Heart left ventricle (tissue), 16 donors: Measurements from ENCODE around the gene BACH2. TPM values are rescaled to one million over a fixed set of nuclear protein-coding genes. Genes with fewer than 3 reads are reported as not detected.

Experiments
- ATAC-seq, 4 donors: fragments of 200-7000 bp; cut with Tn5 transposase; one replicate each; pipeline ENCODE4 v1.9.1; 2020 to 2022; ENCODE audit warnings: moderate library complexity in 4 of 4, mild to moderate bottlenecking in 3 of 4, moderate number of reproducible peaks in 1 of 4
- DNase-seq, 5 donors: peaks; one replicate each; pipeline ENCODE4 v3.0.0-alpha.2; 2020
- H3K27ac ChIP-seq, 12 donors: fragments of 200-600 bp; sonication (generic) in 4 of 12; one replicate each; pipeline versions ENCODE4 v1.5.0 to v1.8.0; 2016 to 2022; ENCODE audit warnings: mild to moderate bottlenecking in 2 of 12
- H3K27me3 ChIP-seq, 9 donors: fragments of 200-600 bp; sonication (generic) in 2 of 9; one replicate each; pipeline versions ENCODE4 v1.5.1 to v1.8.0; 2016 to 2022; ENCODE audit warnings: mild to moderate bottlenecking in 3 of 9
- H3K36me3 ChIP-seq, 9 donors: fragments of 200-600 bp; sonication (generic) in 2 of 9; one replicate each; pipeline versions ENCODE4 v1.5.0 to v1.8.0; 2018 to 2022; ENCODE audit warnings: mild to moderate bottlenecking in 2 of 9
- H3K4me1 ChIP-seq, 12 donors: fragments of 200-600 bp; sonication (generic) in 4 of 12; one replicate each; pipeline versions ENCODE4 v1.5.0 to v1.8.0; 2016 to 2022; ENCODE audit warnings: mild to moderate bottlenecking in 3 of 12
- H3K4me3 ChIP-seq, 12 donors: fragments of 200-600 bp; sonication (generic) in 4 of 12; one replicate each; pipeline versions ENCODE4 v1.5.0 to v1.8.0; 2017 to 2022; ENCODE audit warnings: mild to moderate bottlenecking in 9 of 12, moderate library complexity in 4 of 12
- H3K9me3 ChIP-seq, 12 donors: fragments of 200-600 bp; sonication (generic) in 4 of 12; one replicate each; pipeline versions ENCODE4 v1.5.0 to v1.8.0; 2016 to 2022; ENCODE audit warnings: mild to moderate bottlenecking in 1 of 12
- POLR2A ChIP-seq, 2 donors: fragments of 450-650 bp; IDR thresholded peaks; one replicate each; pipeline ENCODE4 v1.6.1; 2017; ENCODE audit warnings: antibody characterized with exemption in 2 of 2, mild to moderate bottlenecking in 2 of 2, moderate library complexity in 2 of 2
- WGBS, 4 donors: extraction: QIAGEN DNeasy Blood & Tissue Kit in 2 of 4; methylation state at CpG; one replicate each; pipeline versions ENCODE4 v1.1.5 to v1.1.7; 2013 to 2018; 5-methylcytosine and 5-hydroxymethylcytosine counted together
- intact Hi-C, 10 donors: fragments of 100-400 bp; cut with DNase I; formaldehyde crosslinking; loops; one replicate each; pipeline versions ENCODE4 v1.11.1 to v1.14.2; 2022
- polyA plus RNA-seq, 2 donors: library from polyadenylated mRNA; stranded (reverse); fragments of 200-250 nt; gene quantifications; one replicate each; pipeline ENCODE4 v1.2.3, GENCODE V29; 2013
- total RNA-seq, 9 donors: library from RNA; depleted of rRNA in 2 of 9; stranded (reverse); fragments of >200 nt in 2 of 9; fragmentation: NEBNext Ultra II Directional in 3 of 9; extraction: Animal tissue kit (Norgen Biotek cat#: 25700) in 3 of 9; gene quantifications; one replicate each; pipeline versions ENCODE4 v1.1.0 to v1.2.4, GENCODE V29; 2016 to 2023
- TF ChIP-seq, protein P1 (sequence below), 12 donors: fragments of 200-600 bp; sonication (generic) in 4 of 12; IDR thresholded peaks; one replicate each; pipeline versions ENCODE4 v1.5.0 to v1.8.0; 2018 to 2022; ENCODE audit warnings: antibody characterized with exemption in 12 of 12, mild to moderate bottlenecking in 5 of 12
- donor health status: ischemic (EF 13 %, LVEDD 7.1; RV severe dilation, severe dysfunction).
- donor health status: healthy with polysubstance abuse.
- donor health status: DM: no; HTN: yes; CAD: no.
- donor health status: DM: no; HTN: no; CAD: no.
- donor health status: ischemic (EF 25% LVEDD 6.9; RV normal size, moderate dysfunction).
- donor health status: ischemic (EF 25% LVEDD 5.7; RV mildly dilated, moderate dysfunction).
- donor health status: healthy.
- donor health status: DM: yes; HTN: yes; CAD: no.
- donor health status: ischemic (EF 35%, LVEDD 5.7; RV mildly dilated, moderate dysfunction).
- donor health status: nonischemic (EF 11% LVEDD 7.7; RV severe dilation, severe dysfunction).
- donor health status: DM: yes; HTN: yes; CAD: no.
- donor health status: PGD.
- donor health status: ischemic (EF 29% LVEDD 5.4; RV normal size, mild dysfunction).
- donor health status: nonischemic (EF 23%, LVEDD 6.1; RV moderate dilation, normal function).

Gene BACH2
- total and polyA plus RNA-seq, 11 donors: 0.23 to 8.4 (median 1.5) TPM

- no peak for DNase-seq
- Histone ChIP-seq H3K9me3 (no peaks in the 10 kb centered on the region), H3K4me3 (no peak overlapping the region), H3K27ac (peak overlapping the region in 2 of 12 donors; percentile 26 to 38), H3K36me3 (no peaks in the 10 kb centered on the region), H3K27me3 (no peaks in the 10 kb centered on the region), H3K4me1 (peaks cover 0 to 44% (median 24%) of the 10 kb centered on the region in 12 donors)
- 33 to 72% (median 47%) methylated on average over 1 of the region's 1 CpG for WGBS, 4 donors
- intact Hi-C loops: loop anchor here in 2 of 10 donors (5.0 to 10.0 kb wide), 2 partner anchors 51 to 63 kb away; partner anchors contain the start of gene BACH2 (in 1 of the 2)
- TF ChIP-seq, protein P1, sequence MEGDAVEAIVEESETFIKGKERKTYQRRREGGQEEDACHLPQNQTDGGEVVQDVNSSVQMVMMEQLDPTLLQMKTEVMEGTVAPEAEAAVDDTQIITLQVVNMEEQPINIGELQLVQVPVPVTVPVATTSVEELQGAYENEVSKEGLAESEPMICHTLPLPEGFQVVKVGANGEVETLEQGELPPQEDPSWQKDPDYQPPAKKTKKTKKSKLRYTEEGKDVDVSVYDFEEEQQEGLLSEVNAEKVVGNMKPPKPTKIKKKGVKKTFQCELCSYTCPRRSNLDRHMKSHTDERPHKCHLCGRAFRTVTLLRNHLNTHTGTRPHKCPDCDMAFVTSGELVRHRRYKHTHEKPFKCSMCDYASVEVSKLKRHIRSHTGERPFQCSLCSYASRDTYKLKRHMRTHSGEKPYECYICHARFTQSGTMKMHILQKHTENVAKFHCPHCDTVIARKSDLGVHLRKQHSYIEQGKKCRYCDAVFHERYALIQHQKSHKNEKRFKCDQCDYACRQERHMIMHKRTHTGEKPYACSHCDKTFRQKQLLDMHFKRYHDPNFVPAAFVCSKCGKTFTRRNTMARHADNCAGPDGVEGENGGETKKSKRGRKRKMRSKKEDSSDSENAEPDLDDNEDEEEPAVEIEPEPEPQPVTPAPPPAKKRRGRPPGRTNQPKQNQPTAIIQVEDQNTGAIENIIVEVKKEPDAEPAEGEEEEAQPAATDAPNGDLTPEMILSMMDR (IDR thresholded peaks at IDR 0.05): no peak
- no peak for TF ChIP-seq POLR2A (IDR thresholded peaks at IDR 0.05)
- ATAC-seq: no peak
These were observed 64.8 kb downstream of the BACH2 start for GRCh38 chr6:90231798-90232197.

GRCh38 chr6:90231308-90231707, 65.3 kb downstream of the BACH2 start:
- no peaks in the 10 kb centered on the region for H3K36me3 ChIP-seq
- ATAC-seq (no peak), DNase-seq (no peak)
- H3K9me3 ChIP-seq: no peaks in the 10 kb centered on the region
- no peak overlapping the region for H3K4me3 ChIP-seq
- H3K4me1 ChIP-seq: peaks cover 0 to 48% (median 24%) of the 10 kb centered on the region in 12 donors
- 37 to 58% (median 50%) methylated on average over 2 of the region's 2 CpGs for WGBS, 4 donors
- no peaks in the 10 kb centered on the region for H3K27me3 ChIP-seq
- TF ChIP-seq, protein P1 (IDR thresholded peaks at IDR 0.05): no peak
- no peak for TF ChIP-seq POLR2A (IDR thresholded peaks at IDR 0.05)
- peak overlapping the region in 3 of 12 donors; percentile 16 to 38 (median 26) for H3K27ac ChIP-seq
- intact Hi-C loops: loop anchor here in 2 of 10 donors (5.0 to 10.0 kb wide), 2 partner anchors 51 to 63 kb away; partner anchors contain the start of gene BACH2 (in 1 of the 2)

DNA sequence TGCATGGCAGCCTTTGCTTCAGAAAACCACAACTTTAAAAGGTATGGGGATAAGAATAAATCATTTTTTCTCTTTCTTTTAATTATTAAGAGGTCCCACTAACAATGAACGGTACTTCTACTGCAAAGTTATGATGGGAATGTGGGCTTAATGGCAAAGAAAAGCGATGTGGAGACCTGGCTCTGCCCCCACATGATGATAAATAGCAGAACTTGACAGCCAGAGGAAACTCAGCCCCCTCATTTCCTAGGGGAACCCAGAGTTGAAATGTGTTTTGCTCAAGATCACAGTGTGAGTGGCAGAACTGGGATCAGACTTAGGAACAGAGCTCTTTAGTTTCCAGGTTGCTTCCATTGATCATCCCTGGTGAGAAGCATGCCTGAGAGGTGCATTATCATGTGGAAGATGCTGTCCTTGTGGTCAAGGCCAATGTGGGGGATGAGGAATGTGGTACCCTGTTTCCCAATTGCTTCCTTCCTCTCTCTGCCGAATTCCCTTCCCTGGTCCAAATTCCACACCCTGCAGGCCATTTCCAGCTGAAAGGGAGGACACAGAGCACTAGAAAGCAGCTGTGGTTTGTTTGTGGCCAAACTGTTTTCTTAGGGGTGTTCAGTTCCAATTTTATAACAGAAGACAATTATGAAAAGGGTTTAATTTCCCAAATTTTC, 66.0 kb downstream of the BACH2 start:
- TF ChIP-seq, protein P1 (IDR thresholded peaks at IDR 0.05): no peak
- TF ChIP-seq POLR2A (IDR thresholded peaks at IDR 0.05): no peak
- Histone ChIP-seq H3K27ac (peak overlapping the region in 3 of 12 donors; percentile 16 to 38 (median 26)), H3K36me3 (no peaks in the 10 kb centered on the region), H3K4me1 (peaks cover 0 to 48% (median 24%) of the 10 kb centered on the region in 12 donors), H3K27me3 (no peaks in the 10 kb centered on the region), H3K9me3 (no peaks in the 10 kb centered on the region), H3K4me3 (no peak overlapping the region)
- intact Hi-C loops: loop anchor here in 2 of 10 donors (5.0 to 10.0 kb wide), 2 partner anchors 52 to 64 kb away; partner anchors contain the start of gene BACH2 (in 1 of the 2)
- ATAC-seq (peak in 3 of 4 donors; percentile 40 to 52 (median 52)), DNase-seq (no peak)
- WGBS, 4 donors: 35 to 58% (median 47%) methylated on average over 3 of the region's 3 CpGs

DNA sequence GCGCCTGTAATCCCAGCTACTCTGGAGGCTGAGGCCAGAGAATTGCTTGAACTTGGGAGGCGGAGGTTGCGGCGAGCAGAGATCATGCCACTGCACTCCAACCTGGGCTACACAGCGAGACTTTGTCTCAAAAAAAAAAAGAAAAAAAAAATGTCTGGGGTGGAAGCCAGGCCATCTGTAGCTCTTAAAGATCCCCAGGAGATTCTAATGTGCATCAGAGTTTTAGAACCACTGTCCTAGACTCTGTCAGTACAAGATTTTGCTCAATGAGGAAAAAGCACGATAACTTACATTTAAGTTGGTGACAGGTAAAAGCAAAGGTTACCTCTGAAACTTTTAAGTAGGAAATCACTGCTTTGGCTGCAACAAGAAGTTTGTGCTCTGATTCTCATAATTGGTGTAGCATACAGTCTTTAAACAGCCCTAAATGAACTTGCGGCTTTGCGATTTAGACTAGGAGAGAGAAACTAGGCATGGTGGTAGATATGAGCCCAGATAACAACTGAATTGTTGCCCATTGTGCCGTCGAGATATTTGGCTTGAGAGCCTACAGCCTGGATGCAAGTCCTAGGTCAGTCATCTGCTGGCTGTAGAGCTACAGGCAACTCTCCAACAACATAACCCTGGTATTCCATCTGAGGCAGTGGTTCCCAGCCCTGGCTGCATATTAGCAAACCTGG, 67.2 kb downstream of the BACH2 start:
- H3K4me3 ChIP-seq: no peak overlapping the region
- DNase-seq: no peak
- H3K9me3 ChIP-seq: no peaks in the 10 kb centered on the region
- intact Hi-C loops: loop anchor here in 3 of 10 donors (5.0 to 10.0 kb wide), 3 partner anchors 53 to 65 kb away; partner anchors contain the start of gene BACH2 (in 1 of the 3)
- H3K27me3 ChIP-seq: no peaks in the 10 kb centered on the region
- H3K4me1 ChIP-seq: peaks cover 0 to 45% (median 24%) of the 10 kb centered on the region in 12 donors
- no peak for TF ChIP-seq POLR2A (IDR thresholded peaks at IDR 0.05)
- TF ChIP-seq, protein P1 (IDR thresholded peaks at IDR 0.05): no peak
- H3K27ac ChIP-seq: peak overlapping the region in 3 of 12 donors; percentile 9 to 38 (median 27)
- ATAC-seq: peak in 2 of 4 donors; percentile 27 to 32
- 73 to 83% (median 79%) methylated on average over 10 of the region's 10 CpGs for WGBS, 4 donors
- H3K36me3 ChIP-seq: no peaks in the 10 kb centered on the region
